HTR-8/SVneo (cell line): Measurements from ENCODE around the gene KRT31.
A peak's percentile ranks its signal among the peaks of the same experiment; 100 is the strongest.
"Not testable (repeated sequence)": the region's sequence is repeated elsewhere in the genome, so short reads cannot be mapped to it uniquely, and the experiment has no call there.

ENCODE experiments used
- DNase-seq: peaks from one replicate; pipeline ENCODE4 v3.0.0; 2011; ENCODE audit warnings: low spot score, mixed read lengths; ENCODE audit not compliant: insufficient read length
- FAIRE-seq: peaks from 2 replicates; lab custom pipeline; 2011; peaks lifted over from hg19 to GRCh38; lab: Jason Lieb, UNC

KRT31 gene

DNA sequence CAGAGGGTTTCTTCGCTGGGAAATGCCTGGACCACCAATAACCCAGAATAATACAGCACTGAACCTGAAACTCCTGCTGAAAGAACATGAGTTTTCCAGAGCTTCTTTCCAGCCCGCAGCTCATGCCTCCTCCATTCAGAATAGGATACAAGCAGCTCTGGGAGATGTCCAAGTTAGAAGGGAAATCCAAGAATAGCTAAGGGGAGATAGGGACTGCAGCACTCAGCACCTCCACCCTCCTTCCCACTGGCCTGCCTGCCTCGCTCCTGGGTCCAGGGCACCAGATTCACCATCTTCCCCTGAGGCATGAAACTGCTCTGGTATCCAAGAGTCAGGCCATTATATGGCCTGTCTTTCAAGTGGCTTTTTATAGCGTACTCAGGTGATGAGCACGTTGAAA is 4.1 kb downstream of the KRT31 start:
- no peak for DNase-seq
- no peak for FAIRE-seq

DNA sequence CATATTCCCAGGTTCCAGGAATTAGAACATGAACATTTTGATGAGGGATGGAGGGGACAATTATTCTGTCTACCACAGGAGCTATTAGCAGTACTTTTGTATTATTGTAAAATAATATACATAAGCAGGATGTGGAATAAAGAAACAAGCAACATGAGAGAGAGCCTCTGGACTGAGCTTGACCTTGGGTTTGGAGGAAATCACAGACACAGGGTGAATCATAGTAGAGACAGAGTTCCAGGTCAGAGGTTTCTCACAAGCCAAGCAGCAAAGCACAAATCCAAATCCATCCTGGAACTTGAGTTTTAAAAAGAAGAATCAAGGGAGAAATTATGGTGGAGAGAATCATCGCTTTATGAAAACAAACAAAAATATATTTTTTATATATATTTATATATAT is 5.1 kb downstream of the KRT31 start:
- DNase-seq: no peak
- FAIRE-seq: no peak

DNA sequence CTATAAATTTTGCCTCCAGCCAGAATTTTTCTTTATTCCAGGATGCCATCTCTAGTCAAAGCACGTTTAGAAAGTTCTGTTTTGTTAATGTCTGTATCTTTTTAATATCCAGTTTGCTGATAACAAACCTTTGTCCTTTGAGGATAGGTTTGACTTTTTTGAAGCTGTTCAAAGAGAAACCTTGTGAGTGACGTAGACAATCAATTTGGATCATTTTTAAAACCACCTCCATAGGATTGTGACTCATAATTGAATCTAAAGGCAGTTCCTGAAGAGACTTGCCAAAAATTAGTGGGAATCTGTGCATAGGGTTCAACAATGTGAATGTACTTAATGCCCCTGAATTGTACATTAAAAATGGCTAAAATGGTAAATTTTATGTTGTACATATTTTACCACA is 5.9 kb downstream of the KRT31 start:
- DNase-seq (no peak), FAIRE-seq (no peak)

DNA sequence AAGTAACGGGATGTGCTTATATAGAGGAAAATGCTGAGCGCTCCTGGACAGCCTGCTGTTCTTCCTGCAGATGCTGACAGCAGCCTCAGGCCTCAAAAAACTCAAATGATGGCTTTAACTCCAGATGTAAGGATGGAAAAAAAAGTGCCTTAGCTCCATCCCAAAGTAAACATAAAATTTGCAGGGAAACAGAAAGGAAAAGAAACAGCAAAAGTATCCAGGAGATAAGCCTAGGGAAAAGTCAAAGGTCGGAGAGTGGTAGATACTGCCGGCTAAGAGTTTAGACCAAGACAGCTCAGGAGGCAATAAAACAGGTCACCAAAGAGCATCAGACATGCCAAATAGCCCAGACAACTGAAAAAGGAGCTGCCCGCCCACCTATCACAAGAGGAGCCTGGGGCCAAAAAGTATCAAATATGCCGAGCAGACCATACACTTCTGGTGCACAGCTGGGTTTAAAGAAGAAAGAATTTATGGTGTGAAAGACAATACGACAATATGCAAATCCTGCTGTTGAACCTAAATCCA is 6.9 kb downstream of the KRT31 start:
- DNase-seq (no peak), FAIRE-seq (no peak)

DNA sequence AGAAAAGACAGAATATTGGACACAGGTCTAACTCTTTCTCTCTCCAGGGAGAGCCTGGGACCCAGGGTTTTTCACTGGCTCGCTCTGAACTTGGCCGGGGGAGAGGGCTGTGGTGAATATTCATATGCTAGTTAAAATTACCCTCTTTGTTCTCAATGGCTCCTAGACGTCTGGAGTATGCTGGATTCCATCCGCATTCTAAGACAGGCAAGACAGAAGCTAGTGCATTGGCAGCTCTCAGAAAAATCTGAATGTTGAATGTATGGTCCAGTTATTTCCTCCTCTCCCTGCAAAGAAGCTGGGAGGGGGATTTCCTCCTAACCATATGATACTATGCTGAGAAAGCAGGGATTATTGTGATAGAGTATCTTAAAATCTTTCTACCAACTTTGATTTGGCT is 9.7 kb downstream of the KRT31 start:
- no peak for FAIRE-seq
- no peak for DNase-seq

DNA sequence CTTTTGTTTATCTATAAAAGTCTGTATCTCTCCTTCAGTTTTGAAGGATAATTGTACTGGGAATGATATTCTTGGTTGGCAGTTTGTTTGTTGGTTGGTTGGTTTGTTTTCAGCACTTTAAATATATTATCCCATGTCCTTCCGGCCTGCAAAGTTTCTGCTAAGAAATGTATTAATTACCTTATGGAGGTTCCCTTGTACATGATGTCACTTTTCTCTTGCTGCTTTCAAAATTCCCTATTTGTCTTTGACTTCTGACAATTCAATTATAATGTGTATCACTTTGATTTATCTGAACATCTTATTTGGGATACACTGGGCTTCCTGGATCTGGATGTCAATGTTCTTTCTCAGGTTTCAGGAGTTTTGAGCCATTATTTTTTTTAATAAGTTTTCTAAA is 11.2 kb downstream of the KRT31 start:
- DNase-seq (no peak), FAIRE-seq (no peak)

DNA sequence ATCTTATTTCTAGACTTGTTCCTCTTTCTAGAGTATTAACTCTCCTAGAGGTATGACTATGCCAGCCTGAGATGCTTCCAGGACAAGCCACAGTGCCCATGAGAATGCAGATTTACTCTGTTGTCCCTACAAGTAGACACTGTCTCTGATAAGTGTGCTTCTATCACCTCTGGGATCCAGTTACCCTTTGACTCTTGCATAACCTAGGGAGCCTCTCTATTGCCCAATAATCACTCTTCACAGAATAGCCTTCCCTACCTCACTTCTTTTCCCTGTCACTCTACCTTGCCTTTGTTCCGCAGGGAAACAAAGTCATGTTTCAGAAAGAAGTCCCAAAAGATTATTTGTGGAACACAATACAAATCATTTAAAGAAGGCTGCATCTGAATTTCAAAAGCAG is 13.7 kb downstream of the KRT31 start:
- FAIRE-seq (no peak), DNase-seq (no peak)

DNA sequence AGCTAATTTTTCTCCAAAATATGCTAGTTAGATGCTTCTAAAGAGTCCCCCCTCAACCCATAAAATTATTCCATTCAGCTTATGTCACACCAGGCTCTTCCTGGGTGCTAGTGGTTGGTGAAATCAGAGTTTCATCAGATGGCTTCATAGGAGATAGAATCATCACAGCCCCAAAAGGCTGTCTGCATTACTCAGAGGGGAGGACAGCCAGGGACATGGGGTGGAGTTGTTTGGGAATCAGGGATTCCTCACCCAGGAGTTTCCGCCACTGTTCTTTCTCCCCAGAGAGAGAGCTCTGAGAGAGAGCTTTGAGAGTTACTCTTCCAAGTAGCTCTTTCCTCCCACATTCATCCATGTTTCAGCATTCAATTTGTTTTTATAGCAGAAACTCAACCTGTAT is 15.0 kb downstream of the KRT31 start:
- no peak for FAIRE-seq
- DNase-seq: no peak

DNA sequence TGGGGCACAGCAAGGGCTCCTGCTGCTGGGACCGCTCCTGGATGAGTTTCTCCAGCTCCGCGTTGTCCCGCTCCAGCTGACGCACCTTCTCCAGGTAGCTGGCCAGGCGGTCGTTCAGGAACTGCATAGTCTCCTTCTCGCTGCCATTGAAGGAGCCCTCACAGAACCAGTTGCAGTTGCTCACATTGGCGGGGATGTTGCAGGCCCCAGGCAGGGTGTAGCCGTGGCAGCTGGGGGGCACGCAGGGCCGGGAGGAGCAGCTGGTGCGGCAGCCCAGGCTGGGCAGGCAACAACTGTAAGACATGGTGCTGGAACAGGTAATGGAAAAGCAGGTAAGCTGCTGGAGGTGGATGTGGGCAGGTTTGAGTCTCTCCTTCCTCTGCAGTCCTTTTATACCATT is 15.5 kb downstream of the KRT31 start, which contains the start of gene KRT34:
KRT34 (minus strand) TSS at position 364 of the 400 bp plus-strand sequence; CDS start at position 304, 60 bp downstream.
- not testable (repeated sequence) for DNase-seq
- peak; percentile 16 for FAIRE-seq

DNA sequence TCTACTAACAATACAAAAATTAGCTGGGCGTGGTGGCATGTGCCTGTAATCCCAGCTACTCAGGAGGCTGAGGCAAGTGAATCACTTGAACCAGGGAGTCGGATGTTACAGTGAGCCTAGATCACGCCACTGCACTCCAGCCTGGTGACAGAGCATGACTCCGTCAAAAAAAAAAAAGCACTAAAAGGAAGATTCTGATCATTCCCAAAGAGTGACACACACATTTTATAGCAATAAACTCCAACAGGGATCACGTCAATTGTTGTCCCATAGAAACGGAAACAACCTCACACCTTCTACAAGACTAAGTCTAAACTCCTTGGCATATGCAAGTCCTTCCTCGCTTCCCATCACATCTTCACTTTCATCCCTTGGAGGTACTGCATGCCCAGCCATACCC is 17.3 kb downstream of the KRT31 start:
- FAIRE-seq (peak; percentile 98), DNase-seq (peak; percentile 84)

DNA sequence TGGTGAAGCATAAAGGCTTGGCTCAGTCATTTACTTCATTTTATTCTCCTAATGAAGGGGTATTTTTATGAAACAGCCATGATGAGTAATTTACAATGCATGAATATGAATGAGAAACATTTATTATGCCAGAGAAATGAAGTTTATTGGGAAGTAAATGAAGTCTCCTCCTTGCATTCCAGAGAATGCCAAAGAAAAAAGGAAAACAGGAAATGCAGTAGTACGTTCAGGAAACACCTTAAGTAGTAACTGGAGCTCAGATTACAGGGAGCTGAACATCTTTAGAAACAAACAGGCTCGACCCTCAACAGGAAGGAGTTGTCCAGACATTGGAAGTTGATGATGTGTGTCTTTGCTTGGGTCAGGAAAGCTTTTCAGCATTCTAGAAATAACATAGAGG is 19.9 kb downstream of the KRT31 start:
- FAIRE-seq: peak; percentile 26
- no peak for DNase-seq

DNA sequence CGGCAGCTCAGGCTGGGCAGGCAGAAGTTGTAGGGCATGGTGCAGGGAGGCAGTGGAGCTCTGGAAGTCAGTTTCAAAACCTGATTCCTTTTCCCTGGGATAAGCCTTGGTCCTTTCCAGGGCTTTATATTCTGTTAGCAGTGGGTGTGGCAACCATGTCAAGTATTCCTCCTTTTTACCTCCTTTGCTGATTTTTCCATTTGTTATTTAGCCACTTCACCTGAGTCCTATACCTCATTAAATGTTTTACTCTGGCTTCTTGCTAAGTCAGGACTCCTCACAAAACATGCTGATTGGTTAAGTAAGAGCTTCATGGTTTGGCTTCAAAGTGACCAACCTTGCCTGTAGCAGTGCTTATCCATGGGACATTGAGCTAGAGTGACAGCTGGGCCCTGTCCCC is 27.7 kb downstream of the KRT31 start, which contains the start of gene KRT33B:
KRT33B (minus strand) TSS at position 101 of the 400 bp plus-strand sequence; CDS start at position 38, 63 bp downstream.
- no peak for DNase-seq
- no peak for FAIRE-seq

DNA sequence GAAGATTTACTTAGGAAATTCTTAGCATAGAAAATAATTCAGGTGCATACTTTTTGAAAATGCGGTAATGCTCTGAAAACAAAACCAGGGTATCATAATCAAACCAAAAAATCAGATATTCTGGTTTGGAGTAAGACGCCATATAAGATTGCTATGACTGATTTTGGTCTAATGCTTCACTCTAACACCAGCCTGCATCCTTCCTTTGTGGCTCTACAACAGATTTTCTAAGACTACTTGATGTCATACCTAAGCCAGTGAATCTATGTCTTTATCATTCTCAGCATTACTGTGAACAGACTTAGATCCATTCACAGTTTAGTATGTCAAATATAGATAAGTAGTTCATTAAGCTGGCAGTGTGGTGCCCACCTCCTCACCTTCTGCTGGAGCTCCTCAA is 28.4 kb downstream of the KRT31 start:
- no peak for FAIRE-seq
- no peak for DNase-seq

DNA sequence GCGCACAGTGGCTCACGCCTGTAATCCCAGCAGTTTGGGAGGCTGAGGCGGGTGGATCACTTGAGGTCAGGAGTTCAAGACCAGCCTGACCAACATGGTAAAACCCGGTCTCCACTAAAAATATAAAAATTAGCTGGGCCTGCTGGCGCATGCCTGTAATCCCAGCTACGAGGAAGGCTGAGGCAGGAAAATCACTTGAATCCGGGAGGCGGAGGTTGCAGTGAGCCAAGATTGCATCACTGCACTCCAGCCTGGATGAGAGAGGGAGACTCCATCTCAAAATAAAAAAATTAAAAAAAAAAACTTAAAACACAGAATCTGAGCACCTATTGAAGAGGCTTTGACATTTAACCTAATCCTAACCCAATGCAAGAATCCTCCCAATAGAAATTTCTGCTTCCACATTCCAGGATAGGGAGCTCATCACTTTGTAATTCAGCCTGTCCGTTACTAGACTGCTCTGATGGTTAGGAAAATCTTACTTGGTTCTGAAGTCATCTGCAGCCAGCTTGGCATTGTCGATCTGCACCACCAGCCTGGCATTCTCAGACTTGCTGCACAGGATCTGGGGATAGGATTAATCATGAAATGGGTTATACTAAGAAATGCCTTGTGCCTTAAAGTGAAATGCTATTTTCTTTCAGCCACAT is 29.9 kb downstream of the KRT31 start:
- DNase-seq (peak; percentile 76), FAIRE-seq (peak; percentile 91)

DNA sequence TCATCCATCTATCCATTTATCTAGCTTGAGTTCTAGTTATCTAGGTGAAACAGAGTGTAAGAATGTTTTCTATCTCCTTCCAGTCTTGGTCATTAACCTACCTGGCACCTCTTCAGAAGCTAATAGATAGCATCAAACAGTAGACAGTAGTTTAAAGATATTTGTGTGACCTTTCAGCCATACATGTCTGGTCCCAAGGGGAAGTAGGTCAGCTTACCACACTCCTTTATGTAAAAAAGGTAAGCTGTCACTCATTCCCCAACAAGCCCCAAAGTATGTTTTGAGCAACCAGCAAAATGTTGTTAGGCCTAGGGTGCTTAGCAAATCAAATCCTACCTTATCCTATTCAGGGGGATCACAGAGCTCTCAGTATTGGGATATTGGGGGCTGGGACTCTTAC is 31.3 kb downstream of the KRT31 start:
- FAIRE-seq (no peak), DNase-seq (no peak)

DNA sequence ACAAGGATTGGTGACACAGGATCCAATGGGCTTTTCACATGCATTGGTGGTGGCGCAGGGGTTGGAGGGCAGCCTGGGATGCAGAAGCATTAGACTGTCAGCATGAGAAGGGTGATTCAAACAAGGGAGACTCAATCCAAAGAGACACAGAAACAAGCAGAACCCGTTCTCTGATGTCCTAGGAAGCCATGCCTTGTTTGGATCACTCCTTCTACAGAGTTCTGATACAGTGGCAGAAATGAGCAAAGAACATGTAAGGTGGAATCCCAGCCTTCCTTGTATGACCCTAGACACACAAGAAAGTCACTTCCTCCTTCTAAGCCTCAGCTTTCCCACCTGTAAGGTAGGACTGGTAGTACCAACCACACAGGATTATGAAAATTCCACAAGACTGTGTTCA is 33.5 kb downstream of the KRT31 start:
- FAIRE-seq: peak; percentile 28
- no peak for DNase-seq

DNA sequence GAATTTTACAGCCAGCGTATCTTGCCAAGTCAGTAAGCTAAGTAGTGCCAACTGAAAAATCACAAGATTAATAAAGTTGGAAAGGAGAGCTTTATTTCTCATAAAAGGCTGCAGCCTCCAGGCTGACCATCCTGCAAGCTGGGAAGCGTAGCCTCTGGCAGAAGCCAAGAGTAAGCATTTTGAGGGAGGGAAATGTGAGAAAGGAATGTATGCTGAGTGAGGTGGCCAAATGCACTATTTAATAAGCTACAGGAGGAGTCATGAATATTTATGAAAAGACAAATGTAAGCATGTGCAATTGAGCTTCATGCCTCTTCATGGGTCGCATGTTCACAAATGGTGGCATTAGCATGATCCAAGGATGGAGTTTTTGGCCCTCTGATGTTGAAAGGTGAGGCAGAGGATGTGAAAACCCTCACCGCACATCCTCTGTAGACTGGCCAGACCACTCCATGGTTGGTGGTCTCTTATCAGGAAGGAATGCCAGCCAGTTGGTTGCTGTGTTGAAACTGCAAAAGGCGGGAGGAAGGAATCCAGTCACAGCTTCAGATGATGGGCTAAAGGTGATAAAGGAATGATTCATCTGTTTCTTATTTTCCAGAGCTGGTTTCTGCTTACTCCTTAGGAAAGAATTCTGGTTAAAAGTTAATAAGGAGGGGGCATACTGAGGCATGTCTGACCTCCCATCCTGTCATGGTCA is 37.0 kb downstream of the KRT31 start:
- FAIRE-seq (peak; percentile 82), DNase-seq (peak; percentile 52)

DNA sequence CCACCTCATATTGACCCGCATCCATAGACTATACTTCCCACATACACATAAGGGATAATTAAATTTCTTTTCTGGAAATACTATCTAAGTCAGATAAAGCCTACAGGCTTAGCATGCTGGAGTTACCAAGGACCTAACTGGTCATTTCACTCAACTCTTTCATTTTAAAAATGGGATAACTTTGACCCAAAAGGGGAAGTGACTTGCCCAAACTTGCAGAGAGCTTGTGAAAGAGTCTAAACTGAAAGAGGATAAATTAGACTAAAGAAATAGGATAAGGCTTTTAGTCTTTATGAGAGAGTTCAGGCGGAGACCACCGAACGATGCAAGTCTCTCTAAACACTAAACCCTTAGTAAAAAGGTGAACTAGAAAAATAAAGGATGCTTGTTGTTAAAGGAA is 42.9 kb downstream of the KRT31 start:
- DNase-seq: no peak
- no peak for FAIRE-seq

DNA sequence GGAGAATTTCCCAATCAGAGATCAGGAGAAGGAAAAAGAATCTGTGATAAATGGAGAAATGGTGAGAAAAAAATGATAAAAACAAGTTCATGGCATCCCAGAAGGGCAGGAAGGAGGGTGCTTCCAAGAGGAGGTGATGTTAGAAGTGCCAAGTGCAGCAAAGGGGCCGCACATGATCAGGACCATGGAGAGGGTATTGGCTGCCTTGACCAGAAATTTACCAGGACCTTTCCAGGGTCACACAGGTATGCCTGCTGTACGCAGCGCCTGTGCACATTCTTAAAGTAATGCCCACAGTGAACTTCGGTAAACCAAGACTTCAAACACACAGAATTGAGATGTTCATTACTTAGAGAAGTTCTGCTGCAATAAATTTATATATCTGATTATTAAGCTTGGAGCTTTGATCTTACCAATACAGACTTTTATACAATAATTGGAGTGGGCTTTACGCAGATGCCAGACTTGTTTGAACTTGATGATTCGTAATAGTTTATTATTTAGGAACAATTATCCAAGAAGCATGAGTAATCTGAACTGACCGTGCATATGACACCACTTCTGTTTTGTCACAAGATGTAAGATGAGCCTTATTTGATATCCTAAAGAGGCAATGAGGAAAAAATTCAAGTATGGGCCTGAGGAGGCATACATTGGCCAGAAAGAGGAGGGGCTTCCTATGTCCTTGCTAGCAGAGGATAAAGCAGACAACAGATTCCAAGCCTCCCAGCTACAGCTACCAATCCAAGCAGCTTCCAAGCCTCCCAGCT is 44.6 kb downstream of the KRT31 start:
- no peak for DNase-seq

DNA sequence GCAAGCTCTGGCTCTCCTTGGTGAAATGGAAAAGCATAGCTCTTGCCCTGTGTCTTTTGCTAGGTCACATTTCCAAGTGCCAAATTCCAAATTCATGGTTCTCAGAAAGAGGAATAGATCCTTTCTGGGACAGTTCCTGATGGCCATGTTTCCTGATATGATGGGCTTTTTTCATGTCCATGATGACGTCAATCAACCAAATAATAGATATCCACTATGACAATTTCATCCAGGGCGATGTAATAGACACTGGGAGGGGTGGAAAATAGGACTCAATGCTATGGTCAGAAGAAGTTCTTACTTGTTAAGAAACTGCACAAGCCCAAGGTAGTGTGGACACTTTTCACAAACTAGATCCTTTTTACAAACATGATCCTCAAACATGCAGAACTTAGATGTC is 46.2 kb downstream of the KRT31 start:
- no peak for FAIRE-seq

More for the DNA sequence above, 44.6 kb downstream of the KRT31 start:
- no peak for FAIRE-seq

DNA sequence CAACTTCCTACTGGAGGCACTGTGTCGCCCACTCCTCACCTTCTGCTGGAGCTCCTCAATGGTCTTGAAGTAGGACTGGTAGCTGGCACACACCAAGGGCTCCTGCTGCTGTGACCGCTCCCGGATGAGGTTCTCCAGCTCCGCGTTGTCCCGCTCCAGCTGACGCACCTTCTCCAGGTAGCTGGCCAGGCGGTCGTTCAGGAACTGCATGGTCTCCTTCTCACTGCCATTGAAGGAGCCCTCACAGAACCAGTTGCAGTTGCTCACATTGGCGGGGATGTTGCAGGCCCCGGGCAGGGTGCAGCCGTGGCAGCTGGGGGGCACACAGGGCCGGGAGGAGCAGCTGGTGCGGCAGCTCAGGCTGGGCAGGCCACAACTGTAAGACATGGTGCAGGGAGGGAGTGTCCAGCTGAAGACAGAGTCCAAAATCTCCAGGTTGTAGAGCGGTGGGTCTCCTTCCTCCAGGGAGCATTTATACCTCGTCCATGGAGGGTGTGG is 47.0 kb downstream of the KRT31 start, which contains the start of gene KRT33A:
KRT33A (minus strand) TSS at position 448 of the 498 bp plus-strand sequence; CDS start at position 387, 61 bp downstream.
- FAIRE-seq, DNase-seq: not testable (repeated sequence)

More for the DNA sequence above, 46.2 kb downstream of the KRT31 start:
- DNase-seq: no peak
